ENCODE measurements around the gene BIN1.

The BIN1 gene

GRCh38 chr2:127090281-127091120, 16.5 kb downstream of the BIN1 start:
- DNase-seq (ENCODE audit: low read depth), result no peak

- DNase-seq (ENCODE audit: low read depth), result no peak
Measured at GRCh38 chr2:127089478-127090235, 17.3 kb downstream of the BIN1 start.

- DNase-seq (ENCODE audit: low read depth), result no peak
Measured at GRCh38 chr2:127088706-127089105, 18.2 kb downstream of the BIN1 start.

GRCh38 chr2:127087791-127088495, 19.0 kb downstream of the BIN1 start:
- no peak for DNase-seq (ENCODE audit: low read depth)

GRCh38 chr2:127086990-127087790, 19.8 kb downstream of the BIN1 start:
- DNase-seq (ENCODE audit: low read depth), result no peak

- no peak for DNase-seq (ENCODE audit: low read depth)
Measured at GRCh38 chr2:127085317-127085681, 21.7 kb downstream of the BIN1 start.

GRCh38 chr2:127084611-127085316, 22.2 kb downstream of the BIN1 start:
- DNase-seq (ENCODE audit: low read depth), result no peak

GRCh38 chr2:127083819-127084503, 23.0 kb downstream of the BIN1 start:
- DNase-seq (ENCODE audit: low read depth), result no peak

- no peak for DNase-seq (ENCODE audit: low read depth)
Measured at GRCh38 chr2:127082974-127083373, 24.0 kb downstream of the BIN1 start.

GRCh38 chr2:127081826-127082633, 24.9 kb downstream of the BIN1 start:
- peak; percentile 33 for DNase-seq (ENCODE audit: low read depth)

GRCh38 chr2:127080938-127081755, 25.8 kb downstream of the BIN1 start:
- DNase-seq (ENCODE audit: low read depth), result no peak

GRCh38 chr2:127080226-127080937, 26.6 kb downstream of the BIN1 start:
- no peak for DNase-seq (ENCODE audit: low read depth)

GRCh38 chr2:127079358-127079920, 27.5 kb downstream of the BIN1 start:
- DNase-seq (ENCODE audit: low read depth), result no peak

GRCh38 chr2:127078666-127079270, 28.2 kb downstream of the BIN1 start:
- DNase-seq (ENCODE audit: low read depth), result no peak

- no peak for DNase-seq (ENCODE audit: low read depth)
Measured at GRCh38 chr2:127078028-127078427, 28.9 kb downstream of the BIN1 start.

- no peak for DNase-seq (ENCODE audit: low read depth)
Measured at GRCh38 chr2:127076924-127077323, 30.0 kb downstream of the BIN1 start.

GRCh38 chr2:127076290-127076689, 30.7 kb downstream of the BIN1 start:
- no peak for DNase-seq (ENCODE audit: low read depth)

Data from stimulated activated CD8-positive, alpha-beta memory T cell treated with anti-CD3 and anti-CD28 coated beads, Interleukin-15, amount 100 ng/mL, for 24 hours (primary cell).